ENCODE measurements around the gene DYNLT1.
"Not testable (repeated sequence)": the region's sequence is repeated elsewhere in the genome, so short reads cannot be mapped to it uniquely, and the experiment has no call there.

DYNLT1 gene

GRCh38 chr6:158638324-158638854 lies 6.2 kb downstream of the DYNLT1 start:
- no peak for DNase-seq

- no peak for DNase-seq
Observed at GRCh38 chr6:158636778-158637177, 7.8 kb downstream of the DYNLT1 start.

DNA sequence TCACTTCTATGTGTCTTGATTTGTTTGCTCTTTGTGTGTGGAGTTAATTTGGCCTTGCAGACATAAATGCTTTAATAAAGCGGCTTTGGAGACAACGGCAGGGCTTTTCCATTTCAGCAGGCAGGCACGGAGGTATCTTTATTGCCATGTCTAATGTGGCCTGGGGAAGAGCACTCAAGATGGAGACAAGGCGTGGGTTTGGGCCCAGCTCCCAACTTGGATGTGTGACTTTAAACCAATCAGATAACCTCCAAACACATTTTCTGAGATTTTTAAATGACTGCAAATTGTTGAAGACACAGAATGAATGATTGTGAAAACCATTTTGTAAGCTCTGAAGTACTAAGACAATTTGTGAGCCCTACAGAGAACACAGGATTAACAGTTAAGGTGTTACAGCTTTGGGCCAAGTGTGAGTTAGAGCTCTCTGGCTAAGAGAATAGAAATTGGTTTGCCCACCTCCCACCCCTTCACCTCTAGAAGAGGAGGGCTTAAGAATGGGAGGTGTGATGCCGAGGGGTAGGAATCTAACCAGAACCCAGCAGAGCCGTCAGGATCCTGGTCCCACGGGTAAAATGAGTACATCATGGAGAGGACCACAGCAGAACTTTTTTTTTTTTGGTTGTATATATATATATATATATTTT lies 9.0 kb downstream of the DYNLT1 start:
- DNase-seq: no peak

DNA sequence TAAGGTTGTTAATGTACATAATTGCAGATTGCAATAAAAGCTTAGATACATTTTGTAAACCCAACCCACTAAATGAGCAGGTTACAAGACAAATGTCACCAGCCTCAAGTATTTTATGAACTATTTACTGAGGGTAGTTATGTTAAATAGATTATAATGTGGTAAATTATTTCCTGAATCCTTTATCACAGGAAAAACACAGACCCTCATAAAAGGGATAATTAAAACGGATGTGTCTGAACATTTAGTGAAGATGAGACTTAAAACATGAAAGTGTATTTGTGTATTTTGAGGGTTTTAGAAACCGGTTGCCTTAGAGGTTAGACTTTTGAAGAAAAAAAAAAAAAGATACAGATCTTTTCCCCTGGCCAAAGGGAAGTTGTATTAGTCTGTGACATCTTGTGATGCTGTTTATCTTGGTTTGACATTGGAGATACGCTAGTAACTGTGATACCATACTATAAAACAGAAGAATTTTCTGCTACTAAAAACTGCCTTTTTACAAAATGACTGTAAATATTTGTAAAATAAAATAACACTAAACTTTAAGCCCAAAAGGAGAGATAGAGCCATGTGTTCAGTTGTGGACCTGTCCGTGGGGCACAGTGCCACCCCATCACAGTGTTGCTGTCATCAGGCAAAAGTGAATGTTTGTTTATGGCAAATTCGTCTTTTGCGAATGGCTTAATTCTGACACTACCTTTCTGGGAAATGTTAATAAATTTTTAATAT lies 9.7 kb downstream of the DYNLT1 start:
- no peak for DNase-seq

- DNase-seq: no peak
Observed at GRCh38 chr6:158633127-158633526, 11.4 kb downstream of the DYNLT1 start.

- not testable (repeated sequence) for DNase-seq
Observed at GRCh38 chr6:158632538-158633119, 11.9 kb downstream of the DYNLT1 start.

- DNase-seq: no peak
Observed at GRCh38 chr6:158631678-158632537, 12.6 kb downstream of the DYNLT1 start.

DNA sequence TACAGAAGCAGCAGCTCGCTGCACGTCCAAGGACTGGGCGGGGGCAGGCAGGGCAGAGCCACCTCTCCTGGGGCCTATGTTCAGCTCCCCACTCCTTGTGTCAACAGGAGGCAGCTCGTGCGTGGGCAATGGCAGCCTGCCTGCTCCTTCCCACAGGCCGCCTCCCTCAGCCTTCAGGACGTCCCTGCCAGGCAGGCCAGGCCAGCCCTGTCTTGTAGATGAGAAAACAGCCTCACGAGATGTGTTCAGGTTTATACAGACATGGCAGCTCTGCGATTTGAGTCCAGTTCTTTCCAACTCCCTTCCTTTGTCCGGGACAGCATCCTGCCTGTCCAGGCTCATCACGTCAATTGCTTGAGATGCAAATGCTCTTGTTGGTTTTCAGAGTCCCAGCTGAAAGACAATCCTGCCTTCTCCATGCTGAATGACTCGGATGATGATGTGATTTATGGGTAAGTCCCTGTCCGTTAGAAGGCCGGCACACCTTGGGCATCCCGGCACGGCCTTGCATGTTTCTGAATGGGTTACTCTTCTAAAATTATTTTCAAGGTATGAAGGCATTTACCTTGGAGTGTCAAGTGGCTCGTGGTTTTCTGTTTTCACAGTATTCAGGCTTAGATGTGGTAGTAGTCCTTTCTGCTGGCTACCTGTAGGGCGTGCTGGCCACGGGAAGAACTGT lies 13.5 kb downstream of the DYNLT1 start:
- no peak for DNase-seq

DNA sequence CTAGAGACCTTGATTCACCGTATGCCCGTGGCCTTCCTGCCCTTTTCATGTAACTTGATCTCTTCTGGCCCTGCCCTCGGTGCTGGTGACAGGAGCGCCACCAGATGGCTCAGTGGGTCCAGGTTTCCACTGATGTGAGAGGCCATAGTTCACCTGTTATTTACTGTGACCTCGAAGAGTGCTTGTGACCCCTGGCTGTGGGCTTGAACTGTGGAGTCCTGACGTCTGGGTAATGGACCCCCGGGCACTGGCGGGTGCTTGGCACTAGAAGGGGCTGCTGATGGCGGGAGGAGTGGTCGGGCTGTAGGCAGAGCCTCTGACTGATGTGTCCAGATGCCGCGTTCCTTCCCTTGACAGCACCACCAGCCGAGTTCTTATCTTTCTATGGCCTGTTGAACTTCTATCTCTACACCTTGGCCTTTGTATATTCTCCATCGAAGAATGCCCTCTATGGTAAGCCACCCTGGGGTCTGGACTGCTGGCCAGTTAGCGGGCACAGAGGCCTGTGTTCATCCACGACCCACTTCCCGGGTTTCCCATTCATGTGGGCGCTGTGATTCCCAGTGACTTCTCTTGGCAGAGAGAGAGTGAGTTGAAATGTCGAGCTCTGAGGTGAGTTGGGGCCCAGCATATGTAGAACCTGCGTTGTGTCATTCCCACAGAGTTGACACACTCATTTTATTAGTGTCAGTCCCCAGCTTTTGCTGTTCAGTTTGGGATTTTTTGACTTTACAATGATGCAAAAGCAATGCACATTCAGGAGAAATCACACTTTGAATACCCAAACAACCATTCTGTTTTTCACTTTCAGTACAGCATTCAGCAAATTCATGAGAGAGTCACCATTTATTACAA lies 14.9 kb downstream of the DYNLT1 start:
- DNase-seq: no peak

DNA sequence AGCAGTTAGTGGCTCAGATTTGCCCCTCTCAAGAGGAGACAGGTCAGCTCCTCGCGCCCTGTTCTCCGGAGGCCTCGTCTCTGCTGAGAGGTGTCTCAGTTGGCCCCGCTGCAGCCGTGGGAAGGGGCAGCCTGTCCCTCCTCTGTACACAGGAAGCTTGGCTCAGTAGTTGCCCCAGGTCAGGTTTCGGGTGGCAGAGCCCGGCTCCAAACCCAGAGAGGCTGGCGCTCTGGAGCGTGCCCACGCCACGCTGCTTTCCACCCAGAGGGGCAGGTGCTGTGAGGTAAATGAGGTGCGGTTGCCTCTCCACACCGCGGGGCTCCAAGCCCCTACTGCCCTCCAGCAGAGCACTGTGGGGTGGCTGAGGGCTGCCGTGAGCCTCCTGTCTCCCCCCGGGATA lies 16.0 kb downstream of the DYNLT1 start:
- no peak for DNase-seq

GRCh38 chr6:158627940-158628211 lies 16.7 kb downstream of the DYNLT1 start:
- DNase-seq: no peak

DNA sequence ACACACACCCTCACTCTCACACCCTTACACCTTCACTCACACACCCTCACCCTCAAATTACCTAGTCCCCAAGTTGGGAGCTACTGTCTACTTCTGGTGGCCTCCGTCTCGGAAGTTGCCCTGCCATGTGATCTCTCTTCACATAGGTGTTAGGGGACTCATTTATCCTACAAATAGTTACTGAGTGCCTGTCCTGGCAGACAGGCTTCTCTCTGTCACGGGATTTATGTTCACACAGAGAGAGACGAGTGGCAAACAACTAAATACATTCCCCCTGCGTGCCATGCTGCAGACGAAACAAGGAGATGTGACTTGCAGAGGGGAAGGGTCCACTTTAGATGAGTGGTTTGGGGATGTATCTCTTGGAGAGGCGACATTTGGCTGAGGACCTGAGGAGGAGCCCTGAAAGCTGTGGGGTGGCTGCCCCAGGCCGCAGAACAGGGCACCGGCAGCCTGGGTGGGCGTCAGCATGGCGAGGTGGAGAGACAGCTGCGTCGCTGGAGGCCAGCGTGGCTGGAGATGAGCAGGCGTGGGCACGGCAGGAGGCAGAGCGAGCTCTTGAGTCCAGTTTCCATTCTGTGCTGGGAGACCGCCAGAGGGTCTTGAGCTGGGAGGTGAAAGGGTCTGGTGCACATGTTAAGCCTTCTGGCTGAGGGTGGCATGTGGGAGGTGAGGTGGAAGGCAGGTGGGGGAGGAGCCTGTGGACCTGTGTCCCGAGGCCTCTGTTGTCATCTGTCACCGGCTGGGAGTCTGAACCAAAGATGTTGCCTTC lies 17.2 kb downstream of the DYNLT1 start:
- DNase-seq: no peak

- DNase-seq: no peak
Observed at GRCh38 chr6:158626360-158627167, 18.0 kb downstream of the DYNLT1 start.

GRCh38 chr6:158625881-158626305 lies 18.6 kb downstream of the DYNLT1 start:
- no peak for DNase-seq

DNA sequence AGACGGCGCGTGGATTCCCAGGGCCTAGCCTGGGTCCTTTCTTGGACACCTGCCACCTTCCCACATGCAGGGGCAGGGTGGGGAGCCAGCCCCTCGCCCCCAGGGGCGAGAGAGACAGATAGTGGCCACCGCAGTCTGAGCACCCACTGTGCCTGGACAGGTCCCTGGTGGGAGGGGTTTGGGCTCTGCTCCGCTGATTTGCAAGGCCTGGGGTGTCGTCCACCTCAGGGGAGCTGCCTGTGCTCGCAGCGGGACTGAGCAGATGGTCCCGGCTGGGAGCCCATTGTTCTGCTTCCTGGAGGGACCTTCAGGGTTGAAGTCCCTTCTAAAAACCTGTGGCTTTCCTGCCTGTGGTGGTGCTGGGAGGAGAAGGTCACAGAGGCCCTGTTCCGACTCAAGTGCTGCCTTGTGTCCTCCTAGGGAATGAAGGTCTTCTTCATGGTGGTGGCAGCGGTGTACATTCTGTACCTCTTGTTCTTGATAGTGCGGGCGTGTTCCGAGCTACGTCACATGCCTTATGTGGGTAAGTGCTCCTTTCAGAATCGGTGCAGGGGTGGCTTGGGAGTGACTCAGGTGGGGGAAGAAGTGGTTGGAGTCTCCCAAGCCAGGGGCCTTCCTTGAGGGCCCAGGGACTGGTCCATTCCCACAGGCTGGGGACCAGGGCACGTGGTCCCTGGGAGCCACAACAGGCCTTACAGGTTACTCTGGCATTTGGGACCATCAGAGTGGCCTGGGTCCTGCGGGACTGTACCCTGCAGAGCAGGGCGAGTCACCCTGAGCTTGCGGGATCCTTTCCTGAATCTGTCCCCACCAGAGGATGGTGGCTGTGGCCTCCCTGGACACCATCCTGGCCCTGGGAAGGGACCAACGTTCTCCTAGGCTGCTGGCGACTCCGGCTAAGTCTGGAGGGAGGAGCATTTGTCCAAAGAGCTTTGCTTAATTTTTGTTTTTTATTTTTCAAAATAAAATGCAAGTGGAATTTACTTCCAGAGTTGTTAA lies 19.6 kb downstream of the DYNLT1 start:
- no peak for DNase-seq

DNA sequence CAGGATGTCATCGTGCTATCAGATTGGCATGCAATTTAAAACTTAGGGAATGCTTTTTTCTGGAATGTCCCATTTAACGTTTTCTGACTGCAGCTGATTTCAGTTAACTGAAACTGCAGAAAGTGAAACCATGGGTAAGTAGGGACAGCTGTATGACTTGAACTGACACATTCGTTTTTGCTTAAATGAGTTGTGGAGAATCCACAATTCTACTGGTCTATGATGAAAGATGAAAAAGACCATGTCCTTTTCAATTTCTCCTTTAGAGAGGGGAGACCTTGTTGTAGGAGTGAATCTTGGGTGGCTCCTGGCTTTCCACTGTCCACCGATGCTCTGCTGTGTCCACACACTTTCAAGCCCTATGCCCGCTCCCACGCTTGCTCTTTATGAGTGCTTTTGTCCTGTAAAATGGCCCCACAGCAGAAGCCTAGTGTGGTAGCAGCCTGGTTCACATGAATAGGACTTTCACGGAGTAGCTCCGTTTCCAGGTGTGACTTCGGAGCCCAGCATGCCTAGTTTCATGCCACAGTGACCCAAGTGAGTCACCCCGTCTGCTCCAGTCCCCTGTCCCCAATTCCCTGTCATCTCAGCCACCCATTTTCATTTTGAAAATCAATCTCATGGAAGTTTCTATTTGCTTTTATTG lies 21.9 kb downstream of the DYNLT1 start:
- no peak for DNase-seq

- no peak for DNase-seq
Observed at GRCh38 chr6:158621694-158622544, 22.6 kb downstream of the DYNLT1 start.
